ENCODE measurements around the gene SOD2. TPM values are rescaled to one million over a fixed set of nuclear protein-coding genes. Genes with fewer than 3 reads are reported as not detected.

The SOD2 gene
- total and polyA plus RNA-seq, 9 of the 15 experiments (the other 6 are each of a cell fraction or from before 2014, with no cell fraction given) = 39.8 to 140 (median 95.8) TPM

DNA sequence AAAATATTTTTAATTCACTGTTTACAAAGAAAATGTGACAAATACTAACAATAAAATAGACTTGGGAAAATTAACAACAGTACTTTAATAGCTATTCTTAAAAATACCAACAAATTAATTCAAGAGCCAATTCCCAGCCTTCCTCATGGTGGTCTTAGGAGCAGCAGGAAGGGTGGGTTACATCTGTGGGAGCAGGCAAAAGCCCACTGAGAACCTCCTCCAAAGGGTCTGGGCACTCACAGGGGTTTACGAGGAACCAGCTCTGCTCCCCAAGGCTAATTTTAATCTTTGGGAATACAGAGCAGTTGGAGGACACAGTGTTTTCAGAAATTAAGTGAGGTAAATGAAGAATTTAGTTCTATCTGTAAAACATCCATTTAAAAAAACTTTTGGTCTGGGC, 10.2 kb downstream of the SOD2 start (continued):
- no peak for TF ChIP-seq ZNF592 (IDR thresholded peaks at IDR 0.05)
- TF ChIP-seq ZNF561 (CRISPR knock-in tag; conservative IDR thresholded peaks at IDR 0.05) = no peak
- no peak for TF ChIP-seq ZNF280A (IDR thresholded peaks at IDR 0.05; ENCODE audit: low read depth, partially characterized antibody)
- TF ChIP-seq COPS2 (conservative IDR thresholded peaks at IDR 0.05) = no peak
- no peak for TF ChIP-seq CREB5 (CRISPR knock-in tag; IDR thresholded peaks at IDR 0.05)
- TF ChIP-seq ZNF316 (IDR thresholded peaks at IDR 0.05) = no peak
